Superior temporal gyrus (tissue), 1 donor: Measurements from ENCODE around the gene NUDT5.
"Not testable (repeated sequence)": the region's sequence is repeated elsewhere in the genome, so short reads cannot be mapped to it uniquely, and the experiment has no call there.

Source experiments
- DNase-seq: peaks from one replicate; pipeline ENCODE4 v3.0.0-alpha.2; 2016; ENCODE audit errors: extremely low spot score

NUDT5 gene

GRCh38 chr10:12205082-12205481 is 9.4 kb upstream of the NUDT5 start:
- no peak for DNase-seq

DNA sequence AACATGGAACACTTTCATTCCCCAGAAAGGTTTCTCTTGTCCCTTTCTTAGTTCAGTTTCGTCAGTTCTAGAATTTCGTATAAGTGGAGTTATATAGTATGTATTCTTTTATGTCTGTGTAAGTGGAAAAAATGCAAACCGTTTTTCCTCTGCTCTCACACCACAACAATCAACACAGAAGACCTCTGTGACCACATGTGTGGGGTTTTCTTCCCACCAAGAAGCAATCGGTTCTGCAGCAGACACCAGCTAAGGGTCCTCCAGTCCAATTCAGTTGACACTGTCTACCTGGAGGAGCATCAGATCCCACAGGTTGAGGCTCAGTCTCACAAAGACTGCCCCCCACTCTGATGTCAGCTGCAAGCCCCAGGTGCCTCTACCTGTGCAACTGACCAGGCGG is 6.5 kb upstream of the NUDT5 start:
- no peak for DNase-seq

DNA sequence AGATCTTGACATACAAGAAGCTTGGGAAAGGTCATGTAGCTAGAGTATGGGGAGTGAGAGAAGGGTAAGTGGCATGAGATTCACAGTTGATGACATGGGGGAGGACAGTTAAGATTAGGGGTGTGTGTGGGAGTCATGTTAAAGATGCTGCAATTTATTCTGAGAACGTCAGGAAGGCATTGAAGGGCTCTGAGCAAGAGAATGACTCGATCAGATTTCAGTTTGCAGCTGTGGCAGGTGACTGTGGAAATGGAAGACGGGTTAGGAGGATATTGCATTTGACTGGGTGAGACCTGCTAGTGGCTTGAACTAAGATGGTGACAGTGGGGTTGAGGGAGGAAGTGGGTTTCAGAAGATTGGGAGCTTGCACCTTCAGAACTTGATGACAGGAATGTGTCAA is 5.9 kb upstream of the NUDT5 start:
- DNase-seq, result no peak

GRCh38 chr10:12200850-12201249 is 5.2 kb upstream of the NUDT5 start:
- no peak for DNase-seq

GRCh38 chr10:12198156-12198555 is 2.5 kb upstream of the NUDT5 start:
- DNase-seq, result no peak

GRCh38 chr10:12196531-12197211 is 980 bp upstream of the NUDT5 start:
- no peak for DNase-seq

DNA sequence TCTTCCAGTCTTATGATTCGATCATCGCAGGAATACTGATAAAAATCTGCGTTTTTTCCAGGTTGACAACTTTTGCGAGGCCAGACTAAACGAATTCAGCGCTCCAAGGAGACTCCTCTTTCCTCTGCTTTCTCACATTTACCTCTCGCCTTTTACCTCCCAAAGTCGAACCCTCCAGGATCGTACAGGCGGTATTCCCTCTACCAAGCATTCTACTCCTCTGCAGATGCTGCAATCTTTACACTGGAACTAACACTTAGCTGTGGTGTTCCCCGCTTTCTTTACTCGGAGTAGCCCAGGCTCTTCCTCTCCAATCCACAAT is 449 bp downstream of the NUDT5 start:
- no peak for DNase-seq

- peak; percentile 48 for DNase-seq
Measured at GRCh38 chr10:12194752-12195271, 879 bp downstream of the NUDT5 start.

DNA sequence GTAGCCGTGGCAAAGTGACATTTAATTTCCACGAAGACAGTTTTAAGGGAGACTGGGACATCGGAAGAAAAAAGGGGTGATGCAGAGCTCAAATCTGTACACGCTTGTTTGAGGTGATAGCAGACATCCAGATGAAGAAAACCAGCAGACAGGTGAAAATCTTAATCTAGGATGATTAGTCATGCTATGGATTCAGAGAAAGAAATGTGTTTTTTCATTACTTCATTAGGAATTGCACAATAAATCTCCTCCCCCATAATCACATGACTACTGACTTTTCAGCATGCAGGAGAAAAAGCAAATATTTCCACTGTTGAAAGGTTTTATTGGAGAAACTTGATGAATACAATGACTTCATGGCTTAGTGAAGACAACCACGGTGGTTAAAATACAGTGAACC is 2.5 kb downstream of the NUDT5 start:
- DNase-seq, result no peak

GRCh38 chr10:12191715-12192114 is 4.0 kb downstream of the NUDT5 start:
- DNase-seq, result no peak

GRCh38 chr10:12189426-12189825 is 6.3 kb downstream of the NUDT5 start:
- DNase-seq, result no peak

- no peak for DNase-seq
Measured at GRCh38 chr10:12188656-12189055, 7.0 kb downstream of the NUDT5 start.

DNA sequence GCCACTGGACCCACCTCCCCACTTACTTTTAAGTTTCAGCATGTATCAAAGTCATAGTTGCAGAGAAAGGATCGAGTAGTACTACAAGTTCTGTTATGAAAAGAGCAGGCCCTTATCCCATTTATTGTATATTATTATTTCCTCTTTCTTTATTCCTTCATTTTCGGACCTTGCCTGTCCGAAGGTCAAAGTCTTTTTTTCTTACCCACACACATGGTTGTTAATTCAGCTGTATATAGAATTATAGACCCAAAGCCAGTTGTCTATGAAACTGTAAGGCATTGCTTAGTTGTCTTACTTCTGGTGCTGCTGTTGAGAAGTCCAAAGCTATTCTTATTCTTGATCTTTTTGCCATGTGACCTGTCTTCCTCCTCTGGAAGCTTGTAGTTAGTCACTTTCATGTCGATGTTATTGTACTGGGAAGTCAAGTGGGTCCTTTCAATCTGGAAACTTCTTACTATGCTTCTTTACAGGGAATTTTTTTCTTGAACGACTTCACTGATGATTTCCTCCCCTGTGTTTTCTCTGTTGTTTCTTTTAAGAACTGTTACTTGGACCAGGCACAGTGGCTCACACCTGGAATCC is 8.3 kb downstream of the NUDT5 start:
- DNase-seq, result no peak

- no peak for DNase-seq
Measured at GRCh38 chr10:12186323-12186722, 9.4 kb downstream of the NUDT5 start.

DNA sequence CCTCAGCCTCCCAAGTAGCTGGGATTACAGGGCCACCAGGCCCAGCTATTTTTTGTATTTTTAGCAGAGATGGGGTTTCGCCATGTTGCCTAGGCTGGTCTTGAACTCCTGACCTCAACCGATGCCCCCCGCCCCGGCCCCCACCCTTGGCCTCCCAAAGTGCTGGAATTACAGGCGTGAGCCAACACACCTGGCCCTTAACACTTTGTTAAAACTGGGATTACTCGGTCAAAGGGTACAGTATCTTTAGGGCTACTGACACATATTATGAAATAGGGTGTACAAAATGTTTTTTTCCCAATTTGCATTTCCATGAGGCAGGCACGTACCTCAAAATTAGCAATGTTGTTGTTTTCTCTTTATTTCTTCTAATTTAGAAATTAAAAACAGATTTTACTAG is 11.5 kb downstream of the NUDT5 start:
- DNase-seq, result no peak

DNA sequence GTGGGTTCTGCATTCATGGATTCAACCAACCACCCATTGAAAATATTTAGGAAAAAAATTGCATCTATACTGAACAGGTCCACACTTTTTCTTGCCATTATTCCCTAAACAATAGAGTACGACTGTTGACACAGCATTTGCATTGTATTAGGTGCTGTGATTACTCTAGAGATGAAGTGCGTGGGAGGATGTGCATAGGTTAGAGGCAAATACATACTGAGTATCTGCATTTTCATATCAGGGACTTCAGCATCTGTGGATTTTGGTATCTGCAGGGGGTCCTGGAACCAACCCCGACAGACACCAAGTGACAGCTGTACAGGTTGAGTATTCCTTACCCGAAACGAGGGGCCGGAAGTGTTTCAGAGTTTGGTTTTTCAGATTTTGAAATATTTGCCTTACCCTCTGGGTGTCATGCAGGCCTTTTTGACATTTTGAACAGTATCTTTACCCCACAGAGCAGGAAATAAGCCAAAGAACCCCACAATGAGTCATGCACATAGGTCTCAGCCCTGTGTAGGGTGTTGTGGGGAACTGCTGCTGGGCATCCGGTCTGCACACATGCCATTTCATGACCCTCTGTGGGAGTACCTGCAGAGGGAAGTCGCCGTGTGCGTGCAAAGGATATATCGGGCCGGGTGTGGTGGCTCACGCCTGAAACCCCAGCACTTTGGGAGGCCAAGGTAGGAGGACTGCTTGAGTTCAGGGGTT is 14.5 kb downstream of the NUDT5 start:
- DNase-seq, result no peak

DNA sequence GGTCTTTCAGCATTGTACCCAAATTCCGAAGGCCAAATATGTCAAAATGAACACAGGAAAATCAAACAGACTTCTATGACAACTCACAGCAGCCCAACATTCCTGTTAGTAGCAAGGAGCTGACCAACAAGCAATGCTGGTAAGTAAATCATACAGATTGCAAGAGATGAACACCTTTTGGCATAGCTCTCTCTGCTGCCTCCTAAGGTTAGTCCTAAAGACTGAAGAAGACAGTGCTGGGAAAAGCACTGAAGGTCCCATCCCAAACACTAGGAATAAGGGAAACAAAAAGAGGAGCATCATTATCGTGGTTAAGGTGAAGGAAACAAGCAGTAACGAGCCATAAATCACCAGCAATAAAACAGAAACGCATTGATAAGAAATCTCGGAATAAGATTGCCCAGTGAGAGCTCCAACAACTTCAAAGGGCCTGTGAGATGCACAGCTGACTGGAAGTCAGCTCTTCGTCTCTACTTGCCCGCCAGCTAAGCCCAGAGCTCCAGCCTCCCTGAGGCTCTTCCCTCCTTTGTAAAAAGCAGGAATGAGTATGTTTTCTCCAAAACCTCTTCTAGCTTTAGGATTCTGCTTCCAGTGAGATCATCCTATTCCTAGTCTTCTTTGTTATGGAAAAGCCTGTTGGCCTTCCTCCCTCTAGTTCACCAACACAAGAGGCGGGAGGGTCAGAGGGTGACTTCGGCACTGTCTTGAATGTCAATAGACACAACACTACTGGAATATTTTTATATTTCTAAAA is 15.3 kb downstream of the NUDT5 start:
- no peak for DNase-seq

DNA sequence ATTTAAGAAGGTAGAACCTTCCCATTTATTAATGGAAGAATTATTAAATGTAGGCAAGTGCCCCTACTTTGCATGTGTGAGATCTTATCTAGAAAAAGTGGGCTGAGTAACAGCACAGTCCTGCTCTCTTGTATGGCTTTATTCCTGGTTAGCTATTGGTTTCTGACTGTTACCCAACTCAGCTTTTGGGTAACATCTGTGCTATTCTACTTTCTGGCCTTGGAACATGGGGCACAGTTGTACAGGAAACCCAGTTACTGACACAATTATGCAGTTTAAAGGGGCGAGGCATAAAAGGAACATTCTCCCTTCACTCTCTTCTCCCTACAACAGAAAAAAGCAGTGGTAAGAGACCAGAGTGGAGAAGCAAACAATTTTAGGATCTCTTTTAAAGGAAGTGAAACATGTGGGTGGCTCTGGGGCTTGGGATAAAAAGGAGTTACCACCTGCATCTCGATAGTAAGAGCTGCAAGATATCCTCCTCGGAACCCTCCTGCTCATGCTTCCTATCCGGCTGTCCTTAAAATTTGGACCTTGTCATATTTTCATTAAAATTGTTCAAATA is 16.0 kb downstream of the NUDT5 start:
- DNase-seq, result no peak

DNA sequence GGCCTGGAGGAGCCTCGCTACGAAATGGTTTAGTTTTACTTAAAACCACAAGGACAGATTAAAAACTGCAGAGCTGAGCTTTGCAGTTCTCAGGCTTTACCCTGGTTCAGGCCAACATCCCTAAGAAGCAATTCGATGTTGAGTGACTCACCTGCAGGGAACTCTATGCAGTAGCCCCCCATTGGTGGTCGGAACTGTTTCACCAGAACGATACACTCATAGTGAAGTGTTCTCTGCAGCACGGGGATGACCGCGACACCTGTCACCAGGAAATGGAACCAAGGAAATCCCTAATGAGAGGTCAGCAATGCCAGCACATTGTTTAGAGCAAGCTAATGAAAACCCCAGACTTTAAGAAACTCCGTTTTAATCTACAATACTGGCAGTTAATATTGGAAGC is 18.0 kb downstream of the NUDT5 start:
- no peak for DNase-seq

DNA sequence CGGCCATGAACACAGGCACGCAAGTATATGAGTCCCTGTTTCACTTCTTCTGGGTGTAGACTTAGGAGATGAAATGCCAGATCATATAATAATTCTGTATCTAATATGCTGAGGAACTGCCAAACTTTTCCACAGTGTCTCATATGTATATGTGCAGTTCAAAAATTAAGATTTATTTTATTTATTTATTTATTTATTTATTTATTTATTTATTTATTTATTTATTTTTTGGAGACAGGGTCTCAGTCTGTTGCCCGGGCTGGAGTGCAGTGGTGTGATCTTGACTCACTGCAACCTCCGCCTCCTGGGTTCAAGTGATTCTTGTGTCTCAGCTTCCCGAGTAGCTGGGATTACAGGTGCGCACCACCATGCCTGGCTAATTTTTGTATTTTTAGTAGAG is 24.2 kb downstream of the NUDT5 start:
- not testable (repeated sequence) for DNase-seq

DNA sequence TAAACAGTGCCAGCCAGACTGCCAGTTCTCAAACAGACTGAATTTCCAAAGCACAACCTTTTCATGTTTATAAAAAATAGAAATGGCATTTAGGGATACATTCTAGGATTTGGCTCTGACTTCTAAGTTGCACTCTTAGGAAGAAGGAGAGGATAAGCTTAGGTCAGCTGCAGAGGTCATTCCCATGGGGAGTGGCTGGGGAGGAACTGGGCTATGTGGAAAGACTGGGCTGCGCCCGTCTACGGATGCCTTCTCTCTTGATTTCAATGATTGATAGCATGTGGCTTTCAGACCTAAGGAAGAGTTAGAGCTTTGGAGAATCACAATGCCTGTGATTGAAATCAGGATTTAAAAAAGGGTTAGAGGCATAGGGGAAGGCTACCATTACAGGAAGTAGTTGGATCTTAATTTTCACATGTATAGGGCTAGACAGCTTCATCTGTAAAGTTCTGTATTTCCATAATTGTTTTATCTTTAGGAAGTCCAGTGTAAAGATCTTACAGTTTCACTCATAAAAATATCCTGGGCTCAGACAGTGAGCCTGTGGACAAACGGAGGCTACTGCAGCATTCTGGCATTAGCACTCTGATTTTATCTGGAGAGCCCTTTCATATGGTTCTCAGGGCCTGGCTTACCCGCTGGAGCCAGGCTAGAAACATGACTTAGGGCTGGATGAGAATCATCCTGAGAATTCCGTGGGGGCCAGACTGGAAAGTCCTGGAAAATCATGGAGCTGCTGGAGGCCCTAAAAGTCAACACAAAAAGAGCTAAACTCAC is 29.5 kb downstream of the NUDT5 start:
- no peak for DNase-seq
